DMS79 (cell line): ENCODE measurements around the gene DCAF6.
"Not testable (repeated sequence)": the region's sequence is repeated elsewhere in the genome, so short reads cannot be mapped to it uniquely, and the experiment has no call there.

Experiments
- DNase-seq: peaks from one replicate; lab custom pipeline; 2025; lab: John Stamatoyannopoulos, UW

Gene DCAF6

DNA sequence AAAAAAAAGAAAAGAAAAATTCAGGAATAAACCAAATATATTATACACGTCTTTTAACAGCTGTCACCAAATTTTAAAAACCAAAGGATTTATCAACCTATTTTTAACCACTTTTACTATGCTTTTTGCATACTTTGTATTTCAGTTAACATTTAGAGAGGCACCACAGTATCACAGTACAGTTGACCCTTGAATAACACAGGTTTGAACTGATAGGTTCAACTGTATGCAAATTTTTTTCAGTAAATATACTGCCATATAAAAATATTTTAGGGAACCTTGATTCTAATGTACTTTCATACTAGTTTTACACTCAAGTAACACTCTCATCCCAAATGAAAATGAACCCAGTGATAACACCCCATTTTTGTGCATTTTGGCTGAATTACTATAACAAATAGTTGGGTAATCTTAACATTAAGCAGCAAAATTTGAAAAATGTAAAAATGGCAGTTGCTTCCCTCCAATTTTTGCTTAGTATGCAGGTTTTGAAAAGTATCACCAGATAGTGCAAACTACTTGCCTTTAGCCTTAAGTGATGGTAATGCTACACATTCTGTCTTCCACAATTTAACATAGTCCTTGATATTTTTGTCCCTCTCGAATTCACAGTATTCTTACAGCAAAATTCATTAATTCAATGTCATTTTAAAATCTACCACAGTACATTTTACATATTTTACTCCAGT is 11.8 kb upstream of the DCAF6 start:
- no peak for DNase-seq

DNA sequence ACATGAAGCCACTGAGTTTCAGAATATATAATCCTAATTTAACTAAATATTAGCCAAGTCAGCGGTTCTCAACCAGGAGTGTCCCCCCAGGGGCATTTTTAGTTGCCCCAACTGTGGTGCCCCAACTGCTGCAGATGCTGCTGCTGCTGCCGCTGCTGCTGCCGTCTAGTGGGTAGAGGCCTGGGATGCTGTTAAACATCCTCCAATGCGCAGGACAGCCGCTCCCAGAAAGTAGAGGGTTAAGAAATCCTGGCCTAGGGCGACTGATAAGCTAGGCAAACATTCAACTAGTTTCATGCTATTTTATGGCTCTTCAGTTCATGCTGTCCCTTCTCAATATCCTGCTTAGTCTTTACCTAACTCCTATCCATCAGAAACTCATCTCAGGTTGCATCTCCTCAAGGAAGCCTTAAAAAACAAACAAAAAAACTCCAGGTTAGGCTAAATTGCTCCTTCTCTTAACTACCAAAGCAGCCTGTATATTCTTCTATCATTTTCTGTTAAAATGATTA is 9.9 kb upstream of the DCAF6 start:
- DNase-seq: no peak

DNA sequence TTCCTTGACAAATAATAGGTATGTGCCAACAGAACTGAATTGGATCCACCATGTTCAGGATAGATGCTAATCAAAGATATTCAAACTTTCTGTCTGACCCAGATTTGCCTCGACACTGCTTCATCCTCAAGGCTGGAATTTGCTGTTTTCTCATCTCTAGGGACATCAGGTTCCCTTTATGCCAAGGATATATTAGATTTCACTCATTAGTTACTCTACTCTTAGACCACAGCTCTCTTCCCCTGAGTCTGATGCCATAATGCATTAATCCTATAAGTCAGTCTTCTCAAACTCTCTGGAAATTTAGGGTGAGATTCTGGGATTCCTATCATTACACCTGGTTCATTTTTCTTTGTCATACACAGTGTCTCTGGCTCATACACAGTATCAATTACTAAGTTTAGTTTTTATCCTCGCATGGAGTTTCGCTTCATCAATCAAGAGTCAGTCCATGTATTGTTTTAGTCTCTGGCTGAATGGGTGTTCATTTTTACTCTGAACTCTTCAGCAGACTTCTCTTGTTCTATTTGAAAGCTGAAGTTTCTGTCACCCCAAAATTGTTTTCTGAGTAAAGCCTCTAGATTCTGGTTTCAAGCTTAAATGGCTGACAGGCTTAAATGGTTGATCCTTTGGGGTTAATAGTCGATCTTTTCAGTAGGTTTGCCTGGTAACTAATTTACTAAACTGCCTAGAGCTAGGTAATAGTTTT is 9.3 kb upstream of the DCAF6 start:
- DNase-seq: no peak

DNA sequence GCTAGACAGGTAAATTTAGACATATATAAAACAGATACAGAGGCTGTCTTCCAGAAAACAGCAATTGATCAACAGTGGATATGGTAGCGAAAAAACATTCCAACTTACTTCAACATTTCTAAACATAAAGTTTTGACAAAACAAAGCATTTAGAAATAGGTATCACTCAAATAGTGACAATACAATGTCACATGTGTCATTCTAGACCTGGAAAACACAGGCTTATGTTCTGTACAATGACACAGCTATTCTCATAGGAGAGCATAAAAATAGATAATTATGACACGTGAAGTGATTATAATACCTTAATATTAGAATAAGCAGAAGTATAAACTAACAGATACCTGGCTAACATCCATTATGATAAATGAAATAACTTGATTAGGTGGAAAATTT is 8.0 kb upstream of the DCAF6 start:
- no peak for DNase-seq

DNA sequence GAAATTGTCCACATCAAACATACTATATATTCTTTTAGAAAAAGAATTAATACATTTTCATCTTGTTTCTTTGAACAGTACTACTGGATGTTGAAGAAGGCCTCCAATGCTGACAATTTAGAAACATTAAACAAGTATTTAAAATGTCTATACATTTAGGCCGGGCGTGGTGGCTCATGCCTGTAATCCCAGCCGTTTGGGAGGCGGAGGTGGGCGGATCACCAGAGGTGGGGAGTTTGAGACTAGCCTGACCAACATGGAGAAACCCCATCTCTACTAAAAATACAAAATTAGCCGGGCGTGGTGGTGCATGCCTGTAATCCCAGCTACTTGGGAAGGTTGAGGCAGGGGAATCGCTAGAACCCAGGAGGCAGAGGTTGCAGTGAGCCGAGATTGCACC is 7.6 kb upstream of the DCAF6 start:
- not testable (repeated sequence) for DNase-seq

DNA sequence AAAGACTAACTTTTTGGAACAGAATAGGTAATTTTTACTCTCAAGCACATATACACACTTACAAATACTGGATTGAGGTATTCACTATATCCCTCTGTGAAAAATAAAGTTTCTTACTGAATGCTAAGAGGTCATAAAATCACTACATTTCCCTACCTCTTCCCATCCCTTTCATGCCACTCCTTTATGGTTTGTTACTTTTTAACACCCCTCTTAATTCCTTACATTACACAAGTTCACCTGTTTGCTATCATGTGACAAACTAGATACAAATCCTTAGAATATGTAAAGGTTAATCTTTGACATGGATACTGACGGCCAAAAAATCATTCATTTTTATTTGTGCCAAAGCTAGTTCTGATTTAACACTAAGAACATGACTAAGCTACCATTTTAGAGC is 6.8 kb upstream of the DCAF6 start:
- no peak for DNase-seq

DNA sequence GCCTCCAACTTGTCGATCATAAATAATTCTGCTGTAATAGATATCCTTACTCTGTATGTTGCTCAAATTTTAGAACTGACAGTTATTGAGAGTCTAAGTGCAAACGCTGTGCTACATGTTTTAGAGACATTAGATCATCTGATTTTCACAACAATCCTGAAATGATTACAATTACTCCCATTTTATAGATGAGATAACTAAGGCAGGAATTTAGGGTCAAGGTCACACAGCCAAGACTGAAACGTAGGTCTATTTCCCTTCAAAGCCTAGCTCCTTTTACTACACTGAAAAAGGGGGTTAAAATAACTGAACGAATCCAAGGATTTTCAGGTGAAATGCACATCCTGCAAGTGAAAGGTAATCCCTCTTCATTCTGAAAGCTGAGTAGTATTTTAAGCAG is 2.7 kb upstream of the DCAF6 start:
- no peak for DNase-seq

DNA sequence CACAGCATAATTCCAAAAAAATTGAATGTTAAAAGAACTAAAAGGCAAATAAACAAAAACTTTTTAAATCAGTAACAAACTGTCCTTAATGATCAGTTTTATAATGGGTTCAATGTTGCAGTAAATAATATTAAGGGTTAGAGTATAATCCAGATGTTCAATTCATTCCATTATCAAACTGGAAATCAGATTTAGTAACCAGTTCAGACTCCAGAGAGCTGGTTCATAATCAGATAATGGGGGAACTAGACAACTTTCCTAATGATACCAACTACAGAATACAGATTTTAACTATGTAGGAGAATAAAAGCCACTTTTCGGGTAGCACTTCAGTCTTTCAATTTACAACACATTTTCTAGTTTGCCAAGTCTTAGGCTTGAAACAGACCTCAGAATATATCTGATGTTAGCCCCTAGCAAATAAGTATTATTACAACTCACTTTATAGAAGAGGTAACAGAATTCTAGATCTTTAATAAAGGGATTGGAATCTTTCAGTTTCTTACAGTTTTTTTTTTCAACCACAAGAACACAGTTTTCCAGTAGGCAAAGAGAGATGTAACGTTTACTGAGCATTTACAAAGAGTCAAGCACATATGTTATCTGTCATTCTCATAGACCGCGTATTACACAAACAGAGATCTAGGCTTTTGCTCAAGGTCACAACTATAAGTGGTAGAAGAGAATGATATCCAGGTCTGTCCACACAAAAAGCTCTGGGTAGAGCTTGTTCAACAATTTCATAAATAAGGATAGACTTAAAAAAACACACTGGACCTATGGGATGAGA is 1.9 kb upstream of the DCAF6 start:
- no peak for DNase-seq

DNA sequence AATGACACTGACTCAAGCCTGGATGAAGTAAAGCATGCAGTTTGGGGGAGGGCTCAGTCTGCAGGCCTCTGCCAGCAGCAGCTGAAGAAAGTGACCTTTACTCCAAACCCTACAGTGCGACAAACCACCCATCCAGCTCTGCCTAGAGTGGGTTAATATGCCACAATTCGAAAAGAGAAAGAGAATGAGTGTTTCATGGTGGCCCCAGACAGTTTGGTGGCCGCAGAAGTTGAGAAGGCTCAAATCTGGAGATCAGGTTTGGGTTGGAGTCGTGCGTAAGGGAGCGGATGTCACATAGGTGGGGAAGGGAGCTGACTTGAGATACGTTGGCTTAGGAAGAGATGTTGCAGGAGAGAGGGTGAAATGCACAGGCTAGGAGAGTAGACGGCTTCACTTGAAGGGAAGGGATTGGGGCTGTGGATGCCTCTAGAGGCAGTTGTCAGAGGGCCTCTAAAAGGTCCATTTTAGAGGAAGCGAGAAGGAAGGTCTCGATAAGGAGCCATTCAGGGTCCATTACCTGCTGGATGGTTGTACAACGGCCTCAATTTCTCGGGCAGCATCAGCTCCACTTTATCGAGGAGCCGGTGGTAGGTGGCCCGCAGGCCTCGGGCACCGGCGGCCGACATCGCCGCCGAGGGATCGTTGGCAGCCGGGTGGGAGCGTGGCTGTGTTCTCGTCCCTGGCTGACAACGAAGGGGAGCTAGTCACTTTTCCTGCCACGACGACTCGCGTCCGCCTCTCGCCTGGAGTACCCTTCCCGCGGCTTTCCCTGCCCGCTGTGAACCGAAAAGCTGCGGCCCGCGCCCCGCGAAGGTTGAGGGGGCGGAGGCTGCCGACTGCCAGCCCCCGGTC is 1.0 kb upstream of the DCAF6 start:
- DNase-seq: peak; percentile 30

DNA sequence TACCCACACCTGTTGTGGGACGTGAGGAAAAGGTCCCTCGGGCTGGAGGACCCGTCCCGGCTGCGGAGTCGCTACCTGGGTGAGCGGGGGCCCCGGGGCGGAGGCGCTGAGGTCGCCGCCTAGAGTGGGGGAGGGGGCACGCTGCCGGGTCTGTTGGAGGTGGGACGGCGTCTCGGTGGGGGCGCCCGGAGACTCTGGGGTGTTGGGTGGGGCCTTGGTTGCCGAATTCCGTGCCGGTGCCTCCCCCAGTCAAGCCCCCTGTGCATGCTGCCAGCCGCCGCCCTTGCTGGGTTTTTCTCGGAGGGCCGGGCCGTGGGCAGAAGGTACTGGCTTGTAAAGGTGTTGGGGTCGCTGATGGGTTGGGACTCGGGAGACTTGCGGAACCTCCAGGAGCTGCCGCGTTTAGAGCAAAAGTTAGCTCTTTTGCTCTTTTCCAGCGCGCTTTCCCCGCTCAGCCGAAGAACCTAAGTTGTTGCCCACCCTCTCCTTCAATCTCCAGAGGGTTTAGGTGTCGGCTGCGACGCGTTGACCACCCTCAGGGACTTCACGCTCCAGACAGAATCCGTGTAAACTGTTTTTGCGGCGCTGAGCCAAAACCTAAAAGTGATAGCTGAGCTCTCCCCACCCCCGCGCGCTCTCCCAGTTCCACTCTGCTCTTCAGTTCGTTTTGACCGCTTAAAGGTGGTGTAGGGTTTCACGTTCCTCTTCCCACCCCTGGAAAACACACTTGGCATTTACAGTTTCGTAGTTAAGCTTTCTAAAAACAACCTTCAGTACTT is 636 bp downstream of the DCAF6 start, which contains the start of gene MPC2:
MPC2 (minus strand) TSS at position 143 of the 779 bp plus-strand sequence. CDS start 1,231 bp downstream, outside the sequence.
- peak; percentile 18 for DNase-seq

DNA sequence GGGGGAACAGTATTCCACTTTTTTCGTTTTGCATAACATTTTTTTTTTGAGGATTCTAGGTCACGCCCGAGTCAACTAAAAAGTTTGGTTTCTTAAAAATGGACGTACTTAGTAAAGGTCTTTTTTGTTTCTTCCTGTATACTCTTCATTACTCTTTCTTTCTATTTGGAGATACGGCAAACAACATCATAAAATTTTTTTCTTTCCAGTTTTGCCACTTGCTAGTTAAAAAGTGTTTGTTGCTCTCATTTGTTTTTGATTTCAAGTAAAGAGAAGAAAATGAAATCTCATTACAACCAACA is 1.2 kb downstream of the DCAF6 start:
- no peak for DNase-seq

DNA sequence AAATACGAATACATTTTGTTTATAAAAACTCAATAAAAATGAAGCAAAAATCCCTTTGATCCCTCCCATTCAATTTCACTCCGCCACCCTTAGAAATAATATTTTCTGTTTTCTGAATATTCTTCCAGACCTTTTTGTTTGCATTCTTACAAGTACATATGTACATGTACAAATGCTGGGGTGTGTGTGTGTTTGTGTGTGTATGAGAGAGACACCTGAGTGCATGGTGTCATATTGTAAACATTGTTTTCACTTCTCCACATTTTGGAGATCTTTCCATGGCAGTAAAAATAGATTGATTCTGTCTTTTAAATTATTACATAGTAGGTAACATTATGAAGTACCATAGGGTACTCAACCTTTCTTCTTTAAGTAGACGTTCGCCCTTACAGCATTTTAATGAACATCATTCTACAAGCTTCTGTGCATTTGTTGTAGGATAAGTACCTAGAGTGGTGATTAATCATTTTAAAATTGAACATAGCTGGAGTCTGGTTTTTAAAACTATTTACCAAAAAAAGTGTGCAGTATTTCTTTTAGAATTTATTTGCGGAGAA is 1.7 kb downstream of the DCAF6 start:
- no peak for DNase-seq

DNA sequence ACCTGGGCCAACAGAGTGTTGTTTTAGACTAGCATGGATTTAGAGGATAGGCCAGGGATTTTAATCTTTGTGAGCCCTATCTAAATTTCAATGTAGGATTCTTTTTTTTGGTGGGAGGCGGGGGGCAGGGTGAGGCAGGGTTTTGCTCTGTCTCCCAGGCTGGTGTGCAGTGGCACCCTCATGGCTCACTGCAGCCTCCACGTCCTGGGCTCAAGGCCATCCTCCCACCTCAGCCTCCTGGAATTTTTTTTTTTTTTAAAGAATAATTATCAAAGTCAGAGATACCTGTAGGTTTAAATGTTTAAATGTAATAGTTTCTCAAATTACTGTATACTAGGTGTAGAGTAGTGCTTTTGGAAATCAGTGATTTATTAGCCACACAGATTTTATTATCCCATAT is 3.8 kb downstream of the DCAF6 start:
- no peak for DNase-seq

DNA sequence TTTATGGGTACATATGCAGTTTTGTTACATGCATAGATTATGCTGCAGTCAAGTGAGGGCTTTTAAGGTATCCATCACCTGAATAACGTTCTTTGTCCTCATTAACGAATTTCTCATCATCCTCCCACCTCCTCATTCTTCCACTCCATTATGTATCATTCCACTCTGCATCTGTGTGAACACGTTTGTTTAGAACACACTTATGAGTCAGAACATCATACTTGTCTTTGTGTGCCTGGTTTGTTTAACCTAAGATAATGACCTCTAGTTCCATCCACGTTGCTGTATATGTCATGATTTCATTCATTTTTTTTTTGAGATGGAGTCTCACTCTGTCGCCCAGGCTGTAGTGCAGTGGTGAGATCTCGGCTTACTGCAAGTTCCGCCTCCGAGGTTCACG is 7.1 kb downstream of the DCAF6 start:
- no peak for DNase-seq

DNA sequence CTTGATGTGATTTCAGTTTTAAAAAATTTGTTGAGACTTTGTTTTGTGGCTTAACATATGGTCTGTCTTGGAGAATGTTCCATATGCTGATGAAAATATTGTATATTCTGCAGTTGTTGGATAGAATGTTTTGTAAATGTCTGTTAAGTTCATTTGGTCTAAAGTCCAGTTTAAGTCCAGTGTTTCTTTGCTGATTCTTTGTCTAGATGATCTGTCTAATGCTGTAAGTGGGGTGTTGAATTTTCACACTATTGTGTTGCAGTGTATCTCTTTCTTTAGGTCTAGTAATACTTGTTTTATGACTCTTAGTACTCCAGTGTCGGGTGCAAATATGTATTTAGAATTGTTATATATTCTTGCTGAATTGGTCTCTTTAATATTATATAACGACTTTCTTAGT is 11.2 kb downstream of the DCAF6 start:
- DNase-seq: no peak

DNA sequence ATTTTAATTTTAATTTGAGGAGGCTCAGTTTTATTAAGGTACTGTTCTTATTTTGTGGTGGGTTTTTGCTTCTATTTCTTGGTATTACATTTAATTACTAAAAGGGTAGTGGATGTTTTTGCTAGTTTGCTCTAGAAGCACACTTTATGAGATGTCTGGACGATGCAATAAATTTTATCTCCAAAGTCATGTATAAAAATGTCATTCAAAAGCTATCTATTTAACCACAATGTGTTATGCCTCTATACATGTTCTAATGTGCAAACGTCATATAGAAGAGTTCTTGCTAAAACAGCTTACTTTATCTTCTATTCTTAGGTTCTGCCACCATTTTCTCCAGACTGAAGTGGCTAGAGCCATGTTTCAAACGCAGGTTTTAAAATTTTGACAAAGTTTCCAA is 13.3 kb downstream of the DCAF6 start:
- no peak for DNase-seq

DNA sequence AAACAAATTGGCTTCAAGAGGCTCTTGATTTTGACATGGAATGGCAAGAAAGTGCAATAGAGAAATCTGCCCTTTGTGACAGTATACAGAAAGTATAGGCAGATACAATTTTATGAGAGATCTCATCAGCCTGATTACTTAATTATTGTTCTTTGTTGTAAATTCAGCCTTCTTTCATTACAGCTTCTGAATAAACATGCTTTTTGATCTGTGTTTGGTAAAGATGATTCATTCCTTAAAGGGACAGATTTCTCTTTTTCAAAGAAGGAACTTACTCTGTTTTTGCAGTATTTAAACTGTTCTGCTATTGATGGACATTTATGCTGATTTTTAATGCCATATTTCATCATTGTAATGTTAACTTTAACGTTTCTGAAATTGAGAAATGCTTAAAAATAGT is 14.1 kb downstream of the DCAF6 start:
- no peak for DNase-seq

DNA sequence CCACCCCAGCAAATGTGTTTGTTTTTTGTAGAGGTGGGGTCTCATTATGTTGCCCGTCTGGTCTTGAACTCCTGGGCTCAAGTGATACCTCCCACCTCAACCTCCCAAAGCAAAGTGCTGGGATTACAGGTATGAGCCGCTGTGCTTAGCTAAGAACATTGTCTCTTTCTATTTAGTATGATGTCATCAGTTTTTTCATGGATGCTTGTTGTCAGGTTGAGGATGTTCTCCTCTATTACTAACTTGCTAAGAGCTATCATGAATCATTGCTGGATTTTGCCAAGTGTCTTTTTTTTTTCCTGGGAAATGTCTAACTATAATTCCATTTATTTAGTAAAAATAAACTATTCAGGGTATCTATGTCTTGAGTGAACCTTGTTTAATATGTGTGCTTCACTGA is 19.4 kb downstream of the DCAF6 start:
- DNase-seq: no peak

DNA sequence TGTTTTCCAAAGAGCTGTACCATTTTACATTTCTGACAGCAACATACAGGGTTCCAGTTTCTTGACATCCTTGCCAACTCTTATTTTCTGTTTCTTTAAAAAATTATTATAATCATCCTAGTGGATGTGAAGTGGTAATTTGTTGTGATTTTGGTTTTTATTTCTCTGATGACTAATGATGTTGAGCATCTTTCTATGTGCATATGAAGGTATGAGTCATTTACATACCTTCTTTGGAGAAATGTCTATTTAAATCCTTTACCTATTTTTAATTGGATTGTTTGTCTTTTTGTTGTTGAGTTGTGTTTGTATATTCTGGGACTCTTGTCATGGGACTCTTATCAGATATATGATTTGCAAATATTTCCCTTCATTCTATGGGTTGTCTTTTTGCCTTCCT is 21.2 kb downstream of the DCAF6 start:
- no peak for DNase-seq

DNA sequence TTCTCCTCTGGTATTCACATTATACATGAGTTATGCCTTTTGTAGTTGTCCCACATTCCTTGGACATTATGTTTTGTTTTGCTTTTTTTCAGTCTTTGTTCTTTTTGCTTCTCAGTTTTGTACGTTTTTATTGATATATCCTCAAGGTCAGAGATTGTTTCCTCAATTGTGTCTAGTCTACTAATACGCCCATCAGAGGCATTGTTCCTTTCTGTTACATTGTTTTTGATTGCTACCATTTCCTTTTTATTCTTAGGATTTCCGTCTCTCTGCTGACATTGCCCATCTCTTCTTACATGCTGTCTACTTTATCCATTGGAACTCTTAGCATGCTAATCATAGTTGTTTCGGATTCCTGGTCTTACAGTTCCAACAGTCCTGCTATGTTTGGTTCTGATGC is 28.2 kb downstream of the DCAF6 start:
- DNase-seq: no peak

DNA sequence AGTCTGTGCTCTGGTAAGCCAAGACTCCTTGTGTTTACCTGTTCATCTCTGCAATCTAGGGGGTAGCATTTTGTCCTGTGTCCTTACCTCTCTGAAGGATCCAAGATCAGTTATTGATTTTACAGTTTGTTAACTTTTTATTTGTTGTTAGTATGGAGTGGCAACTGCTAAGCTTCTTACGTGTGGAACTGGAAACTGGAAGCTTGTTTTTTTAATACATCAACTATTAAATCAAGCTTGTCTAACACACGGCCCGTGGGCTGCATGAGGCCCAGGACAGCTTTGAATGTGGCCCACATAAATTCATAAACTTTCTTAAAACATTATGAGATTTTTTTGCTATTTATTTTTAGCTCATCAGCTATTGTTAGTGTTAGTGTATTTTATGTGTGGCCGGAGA is 29.6 kb downstream of the DCAF6 start:
- DNase-seq: no peak
